ENCODE measurements around the gene LCNL1. TPM values are rescaled to one million over a fixed set of nuclear protein-coding genes. Genes with fewer than 3 reads are reported as not detected.

Gene LCNL1
- total RNA-seq, 1 donor from 2014 or later = 0.45 TPM

DNA sequence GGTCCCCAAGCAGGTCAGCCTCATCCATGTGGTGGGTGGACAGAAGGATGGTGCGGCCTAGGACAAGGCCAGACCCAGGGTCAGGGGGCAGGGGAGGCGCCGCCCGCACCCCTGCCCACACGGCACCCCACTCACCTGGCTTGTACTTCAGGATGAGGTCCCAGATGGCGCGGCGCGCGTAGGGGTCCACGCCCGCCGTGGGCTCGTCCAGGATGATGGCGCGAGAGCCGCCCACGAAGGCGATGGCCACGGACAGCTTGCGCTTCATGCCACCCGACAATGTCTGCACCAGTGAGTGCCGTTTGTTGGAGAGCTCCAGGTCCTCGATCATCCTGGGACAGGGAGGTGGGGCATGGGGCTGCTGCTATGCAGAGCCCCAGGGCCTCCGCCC is 32.7 kb downstream of the LCNL1 start:
- no peak for TF ChIP-seq EZH2 (IDR thresholded peaks at IDR 0.05; ENCODE audit: insufficient read depth, low read length)
- no peak for TF ChIP-seq CTCF (IDR thresholded peaks at IDR 0.05; ENCODE audit: insufficient read depth, low read depth, low read length)
- Histone ChIP-seq H3K27ac (ENCODE audit: low read depth, low read length) (no peak overlapping the region), H3K9me3 (ENCODE audit: insufficient read depth, low read depth, low read length) (no peaks in the 10 kb centered on the region), H3K9ac (ENCODE audit: low read length) (no peak overlapping the region), H4K20me1 (ENCODE audit: insufficient read depth, low read length) (no peaks in the 10 kb centered on the region), H2AFZ (ENCODE audit: low read depth, low read length) (no peak overlapping the region), H3K4me2 (ENCODE audit: low read length) (no peak overlapping the region), H3K4me1 (ENCODE audit: insufficient read depth, low read length) (no peaks in the 10 kb centered on the region), H3K36me3 (ENCODE audit: insufficient read depth, low read length) (no peaks in the 10 kb centered on the region), H3K27me3 (ENCODE audit: insufficient read depth, low read length) (no peaks in the 10 kb centered on the region), H3K79me2 (ENCODE audit: insufficient read depth, low read length) (no peaks in the 10 kb centered on the region), H3K4me3 (ENCODE audit: insufficient read depth, low read depth, low read length) (no peak overlapping the region)
- Mint-ChIP-seq H3K9me3 (ENCODE audit: unreplicated experiment) (no peaks in the 10 kb centered on the region), H3K27me3 (ENCODE audit: low read depth, unreplicated experiment) (peaks cover 3% of the 10 kb centered on the region), H3K36me3 (ENCODE audit: low read depth, unreplicated experiment) (peaks cover 8% of the 10 kb centered on the region), H3K4me3 (ENCODE audit: unreplicated experiment) (no peak overlapping the region), H3K27ac (ENCODE audit: unreplicated experiment) (no peak overlapping the region), H3K4me1 (ENCODE audit: low read depth, unreplicated experiment) (no peaks in the 10 kb centered on the region)
- DNase-seq (ENCODE audit: low read depth) (no peak), FAIRE-seq (no peak)

GRCh38 chr9:137015976-137016375 is 33.2 kb downstream of the LCNL1 start:
- DNase-seq (ENCODE audit: low read depth) (no peak), FAIRE-seq (no peak)
- Histone ChIP-seq H2AFZ (ENCODE audit: low read depth, low read length) (no peak overlapping the region), H3K79me2 (ENCODE audit: insufficient read depth, low read length) (no peaks in the 10 kb centered on the region), H3K27ac (ENCODE audit: low read depth, low read length) (no peak overlapping the region), H3K27me3 (ENCODE audit: insufficient read depth, low read length) (no peaks in the 10 kb centered on the region), H3K4me2 (ENCODE audit: low read length) (no peak overlapping the region), H3K4me1 (ENCODE audit: insufficient read depth, low read length) (no peaks in the 10 kb centered on the region), H3K9ac (ENCODE audit: low read length) (no peak overlapping the region), H4K20me1 (ENCODE audit: insufficient read depth, low read length) (no peaks in the 10 kb centered on the region), H3K4me3 (ENCODE audit: insufficient read depth, low read depth, low read length) (no peak overlapping the region), H3K36me3 (ENCODE audit: insufficient read depth, low read length) (no peaks in the 10 kb centered on the region), H3K9me3 (ENCODE audit: insufficient read depth, low read depth, low read length) (no peaks in the 10 kb centered on the region)
- H3K4me1 Mint-ChIP-seq (ENCODE audit: low read depth, unreplicated experiment) = no peaks in the 10 kb centered on the region
- TF ChIP-seq EZH2 (IDR thresholded peaks at IDR 0.05; ENCODE audit: insufficient read depth, low read length) (no peak), CTCF (IDR thresholded peaks at IDR 0.05; ENCODE audit: insufficient read depth, low read depth, low read length) (no peak)
- peaks cover 8% of the 10 kb centered on the region for H3K36me3 Mint-ChIP-seq (ENCODE audit: low read depth, unreplicated experiment)
- no peak overlapping the region for H3K27ac Mint-ChIP-seq (ENCODE audit: unreplicated experiment)
- H3K27me3 Mint-ChIP-seq (ENCODE audit: low read depth, unreplicated experiment) = peaks cover 3% of the 10 kb centered on the region
- no peak overlapping the region for H3K4me3 Mint-ChIP-seq (ENCODE audit: unreplicated experiment)
- H3K9me3 Mint-ChIP-seq (ENCODE audit: unreplicated experiment) = no peaks in the 10 kb centered on the region

- FAIRE-seq (no peak), DNase-seq (ENCODE audit: low read depth) (no peak)
- Histone ChIP-seq H4K20me1 (ENCODE audit: insufficient read depth, low read length) (no peaks in the 10 kb centered on the region), H2AFZ (ENCODE audit: low read depth, low read length) (no peak overlapping the region), H3K9ac (ENCODE audit: low read length) (no peak overlapping the region), H3K27me3 (ENCODE audit: insufficient read depth, low read length) (no peaks in the 10 kb centered on the region), H3K36me3 (ENCODE audit: insufficient read depth, low read length) (no peaks in the 10 kb centered on the region), H3K9me3 (ENCODE audit: insufficient read depth, low read depth, low read length) (no peaks in the 10 kb centered on the region), H3K4me3 (ENCODE audit: insufficient read depth, low read depth, low read length) (no peak overlapping the region), H3K79me2 (ENCODE audit: insufficient read depth, low read length) (no peaks in the 10 kb centered on the region), H3K4me2 (ENCODE audit: low read length) (no peak overlapping the region), H3K27ac (ENCODE audit: low read depth, low read length) (no peak overlapping the region), H3K4me1 (ENCODE audit: insufficient read depth, low read length) (no peaks in the 10 kb centered on the region)
- Mint-ChIP-seq H3K27me3 (ENCODE audit: low read depth, unreplicated experiment) (peaks cover 3% of the 10 kb centered on the region), H3K4me1 (ENCODE audit: low read depth, unreplicated experiment) (no peaks in the 10 kb centered on the region), H3K36me3 (ENCODE audit: low read depth, unreplicated experiment) (peaks cover 8% of the 10 kb centered on the region), H3K9me3 (ENCODE audit: unreplicated experiment) (no peaks in the 10 kb centered on the region), H3K27ac (ENCODE audit: unreplicated experiment) (no peak overlapping the region), H3K4me3 (ENCODE audit: unreplicated experiment) (no peak overlapping the region)
- TF ChIP-seq CTCF (IDR thresholded peaks at IDR 0.05; ENCODE audit: insufficient read depth, low read depth, low read length) = no peak
- TF ChIP-seq EZH2 (IDR thresholded peaks at IDR 0.05; ENCODE audit: insufficient read depth, low read length) = no peak
These were observed 33.6 kb downstream of the LCNL1 start for GRCh38 chr9:137016436-137016835.

Data from astrocyte (in vitro differentiated cells and primary cell).